Stimulated activated CD8-positive, alpha-beta memory T cell treated with anti-CD3 and anti-CD28 coated beads, Interleukin-7, amount 100 ng/mL, for 24 hours (primary cell): ENCODE data around the gene CCDC136.

Source experiments
- DNase-seq: peaks from one replicate; pipeline ENCODE4 v3.0.0-alpha.2; 2020; ENCODE audit warnings: low read depth

Gene CCDC136

GRCh38 chr7:128845475-128845874 lies 53.7 kb downstream of the CCDC136 start:
- DNase-seq, result no peak

- DNase-seq, result no peak
These were observed 54.2 kb downstream of the CCDC136 start for GRCh38 chr7:128845987-128846386.

GRCh38 chr7:128846781-128847444 lies 55.1 kb downstream of the CCDC136 start:
- DNase-seq, result no peak

GRCh38 chr7:128847721-128848211 lies 56.0 kb downstream of the CCDC136 start:
- DNase-seq, result no peak

GRCh38 chr7:128848289-128849155 lies 56.8 kb downstream of the CCDC136 start:
- no peak for DNase-seq

- no peak for DNase-seq
These were observed 57.4 kb downstream of the CCDC136 start for GRCh38 chr7:128849156-128849515.

- DNase-seq, result no peak
These were observed 58.2 kb downstream of the CCDC136 start for GRCh38 chr7:128849804-128850490.

- no peak for DNase-seq
These were observed 60.9 kb downstream of the CCDC136 start for GRCh38 chr7:128852537-128853254.

- DNase-seq, result no peak
These were observed 62.0 kb downstream of the CCDC136 start for GRCh38 chr7:128853799-128854198.

GRCh38 chr7:128854396-128854795 lies 62.6 kb downstream of the CCDC136 start:
- no peak for DNase-seq

- no peak for DNase-seq
These were observed 63.8 kb downstream of the CCDC136 start for GRCh38 chr7:128855559-128855958.

- no peak for DNase-seq
These were observed 64.4 kb downstream of the CCDC136 start for GRCh38 chr7:128856001-128856718.

GRCh38 chr7:128858380-128859231 lies 66.8 kb downstream of the CCDC136 start:
- DNase-seq, result no peak

GRCh38 chr7:128859232-128860157 lies 67.7 kb downstream of the CCDC136 start:
- no peak for DNase-seq

- DNase-seq, result no peak
These were observed 68.6 kb downstream of the CCDC136 start for GRCh38 chr7:128860158-128861073.

- DNase-seq, result no peak
These were observed 70.3 kb downstream of the CCDC136 start for GRCh38 chr7:128861957-128862570.

GRCh38 chr7:128862571-128863432 lies 71.0 kb downstream of the CCDC136 start, which contains the start of gene ATP6V1F:
Gene ATP6V1F (plus strand): TSS chr7:128862856. CDS start chr7:128862905, 49 bp downstream.
- peak; percentile 98 for DNase-seq
